OCI-LY7 (cell line): Measurements from ENCODE around the gene GOSR1. TPM values are rescaled to one million over a fixed set of nuclear protein-coding genes. Genes with fewer than 3 reads are reported as not detected.

Source experiments
- BruUV-seq: library from RNA; stranded (reverse); fragments of 400-500 nt; replicated peaks from 2 replicates; lab custom pipeline; 2021; lab: Mats Ljungman, UMichigan
- CTCF ChIA-PET: fragments of 300-600 bp; sonication (Branson Sonifier 250); formaldehyde crosslinking; loops from one replicate; lab custom pipeline; 2022; ENCODE audit warnings: antibody characterized with exemption; ENCODE audit not compliant: unreplicated experiment; lab: Charles Lee
- POLR2A ChIA-PET: fragments of 300-600 bp; sonication (Branson Sonifier 250); formaldehyde crosslinking; loops from one replicate; lab custom pipeline; 2022; ENCODE audit warnings: antibody characterized with exemption; lab: Charles Lee
- DNase-seq: peaks from one replicate; pipeline ENCODE4 v3.0.0-alpha.2; 2015; ENCODE audit warnings: low spot score
- H2AFZ ChIP-seq: fragments of 200-600 bp; sonication (generic), shearing (Covaris generic); 2 replicates; pipeline ENCODE4 v1.6.1; 2014; ENCODE audit warnings: mild to moderate bottlenecking, antibody characterized with exemption, low read length, moderate library complexity
- H3K27ac ChIP-seq: fragments of 200-600 bp; sonication (generic); 2 replicates; pipeline ENCODE4 v1.5.1; 2014; ENCODE audit warnings: mixed run types, low read depth, mild to moderate bottlenecking, moderate library complexity, low read length, inconsistent platforms; ENCODE audit not compliant: poor library complexity, severe bottlenecking
- H3K36me3 ChIP-seq: fragments of 200-600 bp; sonication (generic); 2 replicates; pipeline ENCODE4 v1.6.1; 2014; ENCODE audit warnings: mild to moderate bottlenecking, antibody characterized with exemption, low read length, moderate library complexity, mixed read lengths; ENCODE audit not compliant: insufficient read depth
- H3K4me1 ChIP-seq: fragments of 200-600 bp; sonication (generic); 2 replicates; pipeline ENCODE4 v1.5.1; 2014; ENCODE audit warnings: mild to moderate bottlenecking, low read length; ENCODE audit not compliant: insufficient read depth, poor library complexity, severe bottlenecking
- H3K4me2 ChIP-seq: fragments of 200-600 bp; sonication (generic); 2 replicates; pipeline ENCODE4 v1.6.1; 2014; ENCODE audit warnings: mild to moderate bottlenecking, low read length
- H3K4me3 ChIP-seq: fragments of 200-600 bp; sonication (generic); 2 replicates; pipeline ENCODE4 v1.5.1; 2014; ENCODE audit warnings: mild to moderate bottlenecking, low read depth, low read length; ENCODE audit not compliant: poor library complexity, severe bottlenecking
- H3K79me2 ChIP-seq: fragments of 200-600 bp; sonication (generic); 2 replicates; pipeline ENCODE4 v1.6.1; 2016; ENCODE audit warnings: low read depth, mild to moderate bottlenecking, low read length, moderate library complexity, mixed read lengths; ENCODE audit not compliant: insufficient read depth
- H3K9me2 ChIP-seq: fragments of 200-600 bp; sonication (generic); 2 replicates; pipeline ENCODE4 v1.6.1; 2016; ENCODE audit warnings: mild to moderate bottlenecking, low read length, mixed read lengths; ENCODE audit not compliant: insufficient read depth
- H3K9me3 ChIP-seq: fragments of 200-600 bp; sonication (generic); 2 replicates; pipeline ENCODE4 v1.6.1; 2014; ENCODE audit warnings: mild to moderate bottlenecking, mixed run types, low read length, mixed read lengths
- H4K20me1 ChIP-seq: fragments of 200-600 bp; sonication (generic); 2 replicates; pipeline ENCODE4 v1.6.1; 2014; ENCODE audit warnings: mild to moderate bottlenecking, antibody characterized with exemption, low read length, moderate library complexity, mixed read lengths; ENCODE audit not compliant: insufficient read depth
- CTCF ChIP-seq: fragments of 200-600 bp; sonication (generic); conservative IDR thresholded peaks from 2 replicates; pipeline ENCODE4 v1.5.1; 2014; ENCODE audit warnings: mild to moderate bottlenecking, antibody characterized with exemption, low read length, moderate library complexity, mixed read lengths
- EZH2phosphoT487 ChIP-seq: fragments of 200-600 bp; sonication (generic); IDR thresholded peaks from 2 replicates; pipeline ENCODE4 v1.6.1; 2018; ENCODE audit warnings: low read depth, borderline replicate concordance, mild to moderate bottlenecking, mixed run types, antibody characterized with exemption, low read length, moderate library complexity, mixed read lengths
- intact Hi-C: fragments of 100-400 bp; cut with micrococcal nuclease; formaldehyde crosslinking; loops from one replicate; pipeline ENCODE4 v1.10.0; 2022; ENCODE audit not compliant: unreplicated experiment
- total RNA-seq, 2 experiments: library from RNA; depleted of rRNA in 1 of 2; stranded (reverse); fragments of >200 nt in 1 of 2; shearing (Covaris generic) in 1 of 2; gene quantifications; 2 replicates each; pipeline ENCODE4 v1.2.3, GENCODE V29; 2014 to 2022

GOSR1 gene
- total RNA-seq, 2 experiments from 2014 or later: 15.9 to 49.8 TPM

GRCh38 chr17:30557916-30558685 lies 80.9 kb downstream of the GOSR1 start:
- Histone ChIP-seq H3K79me2 (no peaks in the 10 kb centered on the region), H2AFZ (no peak overlapping the region), H3K4me2 (0 out of 2 replicates have a peak overlapping the region, but pooled peaks have one; percentile 0), H3K9me3 (no peaks in the 10 kb centered on the region), H4K20me1 (no peaks in the 10 kb centered on the region), H3K4me3 (no peak overlapping the region), H3K27ac (no peak overlapping the region), H3K9me2 (no peaks in the 10 kb centered on the region), H3K36me3 (no peaks in the 10 kb centered on the region), H3K4me1 (no peaks in the 10 kb centered on the region)
- no peak for DNase-seq
- intact Hi-C loops: loop anchor here (10.0 kb wide), 1 partner anchor 213 kb away; no protein-coding TSS in a partner anchor
- BruUV-seq: no TSS peak
- ChIA-PET POLR2A (no interaction called here), CTCF (no interaction called here)
- TF ChIP-seq EZH2phosphoT487 (no peak), CTCF (no peak)

DNA sequence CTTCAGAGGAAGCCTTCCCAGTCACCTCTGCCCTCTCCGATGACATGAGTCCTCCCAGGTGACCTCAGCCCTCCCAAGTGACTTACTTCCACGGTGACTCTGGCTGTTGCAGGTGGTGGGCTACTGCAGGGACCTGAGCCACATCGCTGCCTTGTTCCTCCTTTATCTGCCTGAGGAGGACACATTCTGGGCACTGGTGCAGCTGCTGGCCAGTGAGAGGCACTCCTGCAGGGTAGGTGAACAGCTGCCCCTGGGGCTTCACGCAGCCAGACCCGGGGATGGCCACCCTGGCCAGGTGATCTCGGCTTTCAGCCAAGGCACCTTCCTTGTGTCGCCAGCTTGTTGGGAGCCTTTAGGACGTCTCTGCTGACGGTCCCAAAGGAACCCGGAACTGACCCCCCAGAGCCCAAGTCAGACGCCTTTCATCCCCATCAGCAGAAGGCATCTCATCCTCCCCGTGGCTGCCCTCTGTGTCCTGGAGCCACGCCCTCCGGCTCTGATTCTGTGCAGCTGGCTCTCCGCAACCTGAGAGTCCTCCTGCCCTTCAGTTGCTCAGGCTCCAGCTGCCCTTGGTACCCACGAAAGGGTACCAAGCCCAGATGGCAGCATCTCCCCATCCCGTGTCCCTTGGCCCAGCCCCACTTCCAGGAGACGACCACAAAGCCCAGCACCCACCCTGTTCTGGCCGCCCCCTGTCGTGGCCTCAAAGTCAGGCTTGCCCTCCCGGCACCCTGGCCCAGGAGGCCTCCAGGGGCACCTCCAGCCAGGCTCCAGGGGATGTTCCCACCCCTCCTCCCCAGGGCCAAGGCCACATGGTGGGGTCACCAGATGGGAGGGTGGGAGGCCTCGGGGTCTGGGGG lies 81.7 kb downstream of the GOSR1 start:
- no peaks in the 10 kb centered on the region for H3K79me2 ChIP-seq
- TF ChIP-seq EZH2phosphoT487: no peak
- no peak for TF ChIP-seq CTCF
- BruUV-seq: no TSS peak
- DNase-seq: no peak
- H3K27ac ChIP-seq: no peak overlapping the region
- no peaks in the 10 kb centered on the region for H4K20me1 ChIP-seq
- CTCF ChIA-PET: interaction anchor here (0.6 kb wide), 1 partner anchor 83 kb away, joined by 3 read pairs; no protein-coding TSS in a partner anchor
- H3K4me3 ChIP-seq: no peak overlapping the region
- POLR2A ChIA-PET: no interaction called here
- H2AFZ ChIP-seq: no peak overlapping the region
- H3K9me3 ChIP-seq: no peaks in the 10 kb centered on the region
- no peak overlapping the region for H3K4me2 ChIP-seq
- no peaks in the 10 kb centered on the region for H3K4me1 ChIP-seq
- intact Hi-C loops: loop anchor here (10.0 kb wide), 1 partner anchor 214 kb away; no protein-coding TSS in a partner anchor
- no peaks in the 10 kb centered on the region for H3K36me3 ChIP-seq
- H3K9me2 ChIP-seq: no peaks in the 10 kb centered on the region
